H1 (cell line): ENCODE results near the gene ABHD8. TPM values are rescaled to one million over a fixed set of nuclear protein-coding genes. Genes with fewer than 3 reads are reported as not detected.

Experiments
- CTCF ChIA-PET: fragments of 300-600 bp; sonication (Branson Sonifier 250); formaldehyde crosslinking; loops from one replicate; lab custom pipeline; 2021; ENCODE audit not compliant: partially characterized antibody; lab: Charles Lee
- POLR2A ChIA-PET: fragments of 300-600 bp; sonication (Branson Sonifier 250); formaldehyde crosslinking; loops from one replicate; lab custom pipeline; 2021; ENCODE audit warnings: inconsistent platforms; ENCODE audit not compliant: partially characterized antibody; lab: Charles Lee
- DNase-seq, 2 experiments: peaks; one replicate each; pipeline versions ENCODE4 v3.0.0 to v3.0.0-alpha.2; 2010 to 2022; ENCODE audit warnings: low spot score in 2 of 2, low read depth in 1 of 2, mixed read lengths in 1 of 2
- FAIRE-seq: peaks from 2 replicates; lab custom pipeline; 2011; peaks lifted over from hg19 to GRCh38; lab: Jason Lieb, UNC
- H2AFZ ChIP-seq: 2 replicates; pipeline ENCODE4 v1.8.1; 2012; ENCODE audit warnings: low read length, inconsistent platforms
- H2AK5ac ChIP-seq: 2 replicates; pipeline ENCODE4 v1.6.1; 2013; ENCODE audit warnings: low read depth, low read length
- H2BK120ac ChIP-seq: replicated peaks from 2 replicates; pipeline ENCODE3; 2013; ENCODE audit warnings: low read depth, low read length, inconsistent platforms
- H2BK12ac ChIP-seq: 2 replicates; pipeline ENCODE4 v1.6.1; 2013; ENCODE audit warnings: low read depth, low read length
- H2BK15ac ChIP-seq: 2 replicates; pipeline ENCODE4 v1.6.1; 2013; ENCODE audit warnings: low read length
- H2BK20ac ChIP-seq: 2 replicates; pipeline ENCODE4 v1.6.1; 2013; ENCODE audit warnings: low read length
- H2BK5ac ChIP-seq: 2 replicates; pipeline ENCODE4 v1.6.1; 2013; ENCODE audit warnings: low read depth, low read length
- H3K14ac ChIP-seq: 2 replicates; pipeline ENCODE4 v1.6.1; 2013; ENCODE audit warnings: inconsistent platforms; ENCODE audit not compliant: insufficient read length
- H3K18ac ChIP-seq: 2 replicates; pipeline ENCODE4 v1.6.1; 2013; ENCODE audit warnings: low read length; ENCODE audit errors: extremely low read depth
- H3K23ac ChIP-seq: 2 replicates; pipeline ENCODE4 v1.6.1; 2013; ENCODE audit warnings: inconsistent platforms; ENCODE audit not compliant: insufficient read length
- H3K23me2 ChIP-seq: 2 replicates; pipeline ENCODE4 v1.6.1; 2013; ENCODE audit warnings: low read depth, low read length
- H3K27ac ChIP-seq: 2 replicates; pipeline ENCODE4 v1.6.1; 2011; ENCODE audit warnings: low read depth, low read length, inconsistent platforms
- H3K27me3 ChIP-seq, 4 experiments: replicated peaks in 1 of 4; 1 replicate in 1 of 4; 2 replicates in 3 of 4; pipeline versions ENCODE4 v1.6.1 to v1.8.1; 2011 to 2013; ENCODE audit warnings: low read length in 3 of 4, mild to moderate bottlenecking in 3 of 4, inconsistent platforms in 2 of 4, mixed read lengths in 2 of 4, moderate library complexity in 1 of 4; ENCODE audit not compliant: control insufficient read depth in 3 of 4, insufficient read depth in 3 of 4; ENCODE audit errors: extremely low read depth in 1 of 4
- H3K36me3 ChIP-seq, 4 experiments: 2 replicates each; pipeline versions ENCODE4 v1.6.1 to v1.8.1; 2011 to 2013; ENCODE audit warnings: mild to moderate bottlenecking in 4 of 4, low read length in 3 of 4, moderate library complexity in 2 of 4, control low read depth in 1 of 4, inconsistent platforms in 1 of 4; ENCODE audit not compliant: insufficient read depth in 4 of 4, control insufficient read depth in 2 of 4
- H3K4ac ChIP-seq: replicated peaks from 2 replicates; pipeline ENCODE3; 2013; ENCODE audit warnings: low read length, low read depth, mixed read lengths, inconsistent platforms; ENCODE audit not compliant: insufficient read length
- H3K4me1 ChIP-seq, 4 experiments: replicated peaks in 1 of 4; 1 replicate in 1 of 4; 2 replicates in 3 of 4; pipeline versions ENCODE4 v1.6.1 to v1.8.1; 2011 to 2013; ENCODE audit warnings: low read length in 3 of 4, inconsistent platforms in 2 of 4, mixed read lengths in 1 of 4; ENCODE audit not compliant: insufficient read depth in 4 of 4, control insufficient read depth in 3 of 4
- H3K4me2 ChIP-seq, 2 experiments: 2 replicates each; pipeline versions ENCODE4 v1.6.1 to v1.8.1; 2011 to 2013; ENCODE audit warnings: low read depth in 2 of 2, low read length in 2 of 2, control low read depth in 1 of 2, inconsistent platforms in 1 of 2, mild to moderate bottlenecking in 1 of 2; ENCODE audit not compliant: insufficient read depth in 1 of 2
- H3K4me3 ChIP-seq, 4 experiments: fragments of 200-600, 300-600 bp in 1 of 4; sonication (generic), shearing (Covaris generic), sonication (Bioruptor Twin) in 1 of 4; 2 replicates each; pipeline versions ENCODE4 v1.5.1 to v1.8.1; 2011 to 2016; ENCODE audit warnings: low read length in 4 of 4, low read depth in 3 of 4, control low read depth in 2 of 4, inconsistent platforms in 2 of 4, mild to moderate bottlenecking in 2 of 4, mixed read lengths in 1 of 4, moderate library complexity in 1 of 4; ENCODE audit not compliant: insufficient read depth in 2 of 4; ENCODE audit errors: extremely low read depth in 1 of 4
- H3K56ac ChIP-seq: replicated peaks from 2 replicates; pipeline ENCODE3; 2013; ENCODE audit warnings: low read depth, mild to moderate bottlenecking, mixed read lengths, low read length, inconsistent platforms; ENCODE audit not compliant: insufficient read length
- H3K79me1 ChIP-seq: 2 replicates; pipeline ENCODE4 v1.6.1; 2013; ENCODE audit warnings: low read depth, low read length, control low read depth
- H3K79me2 ChIP-seq, 2 experiments: 2 replicates each; pipeline versions ENCODE4 v1.6.1 to v1.8.1; 2012 to 2013; ENCODE audit warnings: low read length in 2 of 2, mild to moderate bottlenecking in 2 of 2, inconsistent platforms in 1 of 2; ENCODE audit not compliant: insufficient read depth in 2 of 2, control insufficient read depth in 1 of 2
- H3K9ac ChIP-seq, 4 experiments: replicated peaks in 1 of 4; 1 replicate in 1 of 4; 2 replicates in 3 of 4; pipeline versions ENCODE4 v1.6.1 to v1.8.1; 2011 to 2013; ENCODE audit warnings: low read depth in 3 of 4, low read length in 3 of 4, control low read depth in 2 of 4, mild to moderate bottlenecking in 2 of 4, moderate library complexity in 2 of 4, inconsistent platforms in 1 of 4; ENCODE audit errors: extremely low read depth in 1 of 4
- H3K9me3 ChIP-seq, 2 experiments: 2 replicates each; pipeline versions ENCODE4 v1.6.1 to v1.8.1; 2012 to 2013; ENCODE audit warnings: mild to moderate bottlenecking in 2 of 2, moderate library complexity in 2 of 2, control low read depth in 1 of 2, inconsistent platforms in 1 of 2, low read depth in 1 of 2, low read length in 1 of 2, mixed read lengths in 1 of 2; ENCODE audit not compliant: insufficient read depth in 2 of 2
- H4K20me1 ChIP-seq, 2 experiments: replicated peaks in 1 of 2; 2 replicates each; pipeline versions ENCODE3 to v1.8.1; 2011 to 2013; ENCODE audit warnings: inconsistent platforms in 2 of 2, low read length in 2 of 2, mild to moderate bottlenecking in 1 of 2; ENCODE audit not compliant: insufficient read depth in 2 of 2, control insufficient read depth in 1 of 2
- H4K5ac ChIP-seq: 2 replicates; pipeline ENCODE4 v1.6.1; 2013; ENCODE audit warnings: low read length, low read depth, mixed read lengths, inconsistent platforms; ENCODE audit not compliant: insufficient read length
- H4K8ac ChIP-seq: 2 replicates; pipeline ENCODE4 v1.8.0; 2013; ENCODE audit warnings: mild to moderate bottlenecking, moderate library complexity, low read length, inconsistent platforms; ENCODE audit not compliant: insufficient read depth; ENCODE audit errors: extremely low read depth
- H4K91ac ChIP-seq: replicated peaks from 2 replicates; pipeline ENCODE3; 2013; ENCODE audit warnings: low read length, mixed read lengths, inconsistent platforms; ENCODE audit not compliant: insufficient read length
- BACH1 ChIP-seq: IDR thresholded peaks from 2 replicates; pipeline ENCODE4 v1.6.1; 2012; ENCODE audit warnings: low read length, improper control_type of control experiment
- BCL11A ChIP-seq, 2 experiments: IDR thresholded peaks; one replicate each; pipeline ENCODE4 v1.6.1; 2011; ENCODE audit warnings: low read depth in 2 of 2, low read length in 2 of 2, mild to moderate bottlenecking in 2 of 2
- CHD2 ChIP-seq: IDR thresholded peaks from 2 replicates; pipeline ENCODE4 v1.6.1; 2012; ENCODE audit warnings: low read length, improper control_type of control experiment
- GTF2F1 ChIP-seq: IDR thresholded peaks from 2 replicates; pipeline ENCODE4 v1.6.1; 2012; ENCODE audit warnings: low read depth, low read length, improper control_type of control experiment, borderline replicate concordance
- KDM4A ChIP-seq: IDR thresholded peaks from one replicate; pipeline ENCODE4 v1.7.1; 2012; ENCODE audit warnings: low read depth, mild to moderate bottlenecking, moderate library complexity, low read length, inconsistent platforms; ENCODE audit not compliant: severe bottlenecking
- PHF8 ChIP-seq: fragments of 200-600 bp; sonication (generic); conservative IDR thresholded peaks from 2 replicates; pipeline ENCODE4 v1.7.1; 2012; ENCODE audit warnings: low read depth, mild to moderate bottlenecking, inconsistent platforms, low read length, moderate library complexity
- POLR2AphosphoS5 ChIP-seq: IDR thresholded peaks from 2 replicates; pipeline ENCODE4 v1.6.1; 2011; ENCODE audit warnings: low read depth, low read length
- RBBP5 ChIP-seq: IDR thresholded peaks from 2 replicates; pipeline ENCODE4 v1.7.1; 2012; ENCODE audit warnings: low read depth, mild to moderate bottlenecking, inconsistent platforms, low read length, moderate library complexity, borderline replicate concordance
- SAP30 ChIP-seq: fragments of 300-600 bp; sonication (generic); IDR thresholded peaks from 2 replicates; pipeline ENCODE4 v1.7.1; 2012; ENCODE audit warnings: low read length, moderate library complexity, mild to moderate bottlenecking, inconsistent platforms; ENCODE audit not compliant: insufficient read depth, insufficient replicate concordance
- TBP ChIP-seq: IDR thresholded peaks from 2 replicates; pipeline ENCODE4 v1.6.1; 2011; ENCODE audit warnings: low read depth, low read length, improper control_type of control experiment
- WGBS, 2 experiments: shearing (Covaris generic) in 1 of 2; methylation state at CpG; one replicate each; pipeline versions ENCODE4 v1.1.6 to v1.1.7; 2013 to 2015; ENCODE audit warnings: low lambda C conversion rate in 2 of 2, mixed read lengths in 2 of 2, inconsistent platforms in 1 of 2, low coverage in 1 of 2, missing lambda C conversion rate in 1 of 2; ENCODE audit not compliant: insufficient replicate concordance in 2 of 2, insufficient coverage in 1 of 2, insufficient read length in 1 of 2; ENCODE audit errors: extremely low coverage in 1 of 2, missing lambda C conversion rate in 1 of 2; 5-methylcytosine and 5-hydroxymethylcytosine counted together
- polyA plus RNA-seq, 7 experiments: library from polyadenylated mRNA; depleted of rRNA in 3 of 7; stranded (reverse) in 5 of 7; unstranded in 2 of 7; fragments of >200 nt in 5 of 7; fragments of 200-250 nt in 2 of 7; gene quantifications; 1 replicate in 5 of 7; 2 replicates in 1 of 7; 4 replicates in 1 of 7; pipeline versions ENCODE4 v1.2.1 to v1.2.3, GENCODE V29; 2011 to 2013; ENCODE audit warnings: missing spikeins in 2 of 7, mixed read lengths in 2 of 7
- total RNA-seq: library from RNA; stranded (reverse); fragmentation: NEBNext Ultra II Directional; extraction: Animal tissue kit (Norgen Biotek cat#: 25700); gene quantifications from 2 replicates; pipeline ENCODE4 v1.2.1, GENCODE V29; 2021

The ABHD8 gene
- total and polyA plus RNA-seq, 2 of the 8 experiments (the other 6 are each of a cell fraction or from before 2014, with no cell fraction given), result 11.3 to 18.7 TPM

- peak overlapping the region in 3 of 4 experiments; percentile 25 to 58 (median 45); a peak in 5 of 7 replicates for H3K9ac ChIP-seq
- no peak; the same call in 1 of the 2 replicates for TF ChIP-seq PHF8
- TF ChIP-seq BCL11A (IDR thresholded peaks at IDR 0.05; ENCODE audit: low read depth in 2 of 2, low read length in 2 of 2), result no peak
- peak; percentile 61 for TF ChIP-seq KDM4A
- no peak for TF ChIP-seq GTF2F1
- TF ChIP-seq POLR2AphosphoS5, result peak; percentile 80
- TF ChIP-seq RBBP5, result peak; percentile 77; the same call in 1 of the 2 replicates
- peak; percentile 38; the same call in 1 of the 2 replicates for TF ChIP-seq CHD2
- TF ChIP-seq BACH1, result peak; percentile 53
- peak; percentile 25 for TF ChIP-seq SAP30
- 0 out of 2 replicates have a peak, but pooled peaks have one; percentile 13 for TF ChIP-seq TBP
Observed at GRCh38 chr19:17327654-17328516, 24.7 kb upstream of the ABHD8 start.

More at GRCh38 chr19:17327654-17328516, 24.7 kb upstream of the ABHD8 start:
- Histone ChIP-seq H3K4me1 (peaks cover 0 to 22% (median 15%) of the 10 kb centered on the region in 4 experiments; a peak in 6 of 7 replicates), H2AK5ac (no peak overlapping the region), H4K91ac (peak overlapping the region; percentile 89), H3K27me3 (no peaks in the 10 kb centered on the region; a peak in 1 of 7 replicates), H3K27ac (peak overlapping the region; percentile 66), H3K79me2 (no peaks in the 10 kb centered on the region), H4K20me1 (peaks cover 0 to 10% of the 10 kb centered on the region in 2 experiments), H3K14ac (no peak overlapping the region), H2BK12ac (no peak overlapping the region), H4K8ac (peak overlapping the region; percentile 91), H3K4me2 (peak overlapping the region; percentile 72 to 83), H4K5ac (peak overlapping the region; percentile 96), H3K18ac (peak overlapping the region; percentile 90), H3K9me3 (no peaks in the 10 kb centered on the region), H2BK120ac (no peak overlapping the region), H2BK15ac (peak overlapping the region; percentile 92; the same call in 1 of the 2 replicates), H2AFZ (no peak overlapping the region), H3K79me1 (0 out of 2 replicates have a peak, but pooled peaks cover 2% of the 10 kb centered on the region), H3K23ac (no peak overlapping the region), H3K36me3 (peaks cover 0 to 10% (median 4%) of the 10 kb centered on the region in 4 experiments; a peak in 4 of 8 replicates), H3K4me3 (peak overlapping the region; percentile 60 to 95 (median 61)), H3K56ac (peak overlapping the region; percentile 81), H2BK5ac (peak overlapping the region; percentile 55; the same call in 1 of the 2 replicates), H2BK20ac (0 out of 2 replicates have a peak overlapping the region, but pooled peaks have one; percentile 80), H3K4ac (peak overlapping the region; percentile 69), H3K23me2 (peaks cover 6% of the 10 kb centered on the region; the same call in 1 of the 2 replicates)
- ChIA-PET POLR2A (interaction anchor here (0.9 to 17.1 kb wide), 13 partner anchors 10 to 114 kb away, joined by 3 to 329 read pairs (median 4); partner anchors contain the start of genes ABHD8, ANO8, BABAM1 and DDA1), CTCF (interaction anchor here (0.9 to 3.3 kb wide), 16 partner anchors 11 to 120 kb away, joined by 3 to 13 read pairs (median 5); partner anchors contain the start of genes CCDC194, DDA1, MRPL34 and TMEM221)
- FAIRE-seq, result peak; percentile 90
- WGBS, 2 experiments, result 6% methylated on average over 40 of the region's 64 CpGs; no CpG with 5 or more reads in 1 of the 2 experiments
- peak in 1 of 2 experiments; percentile 89 for DNase-seq
